NCI-H1417 (cell line): Measurements from ENCODE around the gene GRK2.

ENCODE experiments used
- DNase-seq, 3 experiments: peaks; one replicate each; lab custom pipeline; 2025; lab: John Stamatoyannopoulos, UW

Gene GRK2

DNA sequence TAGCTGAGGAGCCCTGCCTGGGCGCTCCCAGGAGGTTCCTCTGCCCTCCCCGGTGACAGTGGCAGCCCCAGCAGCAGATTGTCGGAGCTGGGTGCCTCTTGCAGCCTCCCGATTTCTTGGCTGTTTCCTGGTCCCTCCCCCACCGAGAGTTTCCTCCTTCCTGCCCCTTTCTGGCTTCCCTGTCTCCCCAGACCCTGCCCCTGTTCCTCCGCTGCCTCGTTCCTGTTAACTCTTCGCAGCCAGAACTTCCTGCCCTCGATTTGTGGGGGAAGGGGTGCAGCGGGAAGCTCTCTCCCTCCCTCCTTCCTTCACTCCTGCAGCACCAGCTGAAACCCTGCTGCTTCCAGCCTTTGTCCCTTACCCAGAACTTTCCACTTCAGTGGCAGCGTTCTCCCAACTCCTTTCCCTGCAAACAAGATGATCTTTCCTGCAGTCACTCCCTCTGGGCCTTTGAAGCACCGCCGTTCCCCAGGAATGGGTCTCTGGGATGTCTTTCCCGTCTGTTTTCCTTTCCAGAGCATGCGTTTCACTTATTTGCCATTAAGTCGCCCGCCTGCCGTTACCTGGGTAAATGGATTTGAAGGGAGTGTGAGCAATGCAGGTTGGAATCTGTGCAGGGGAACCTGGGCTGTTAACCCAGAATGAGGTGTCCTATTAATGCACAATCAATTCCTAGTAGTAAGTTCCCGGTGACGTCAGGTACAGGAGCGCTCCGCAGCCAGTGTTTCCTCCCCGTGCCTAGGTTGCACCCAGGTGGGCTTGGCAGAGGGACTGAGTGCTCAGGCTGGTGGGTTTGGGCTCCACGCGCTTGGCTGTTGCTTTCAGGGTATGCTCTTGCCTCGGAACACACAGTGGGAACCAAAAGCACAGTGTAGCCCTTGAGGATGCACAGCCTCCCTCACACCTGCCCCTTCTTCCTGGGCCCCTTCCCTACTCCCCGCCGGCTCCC lies 4.3 kb downstream of the GRK2 start:
- DNase-seq, result no peak

- DNase-seq, result no peak
Observed at GRCh38 chr11:67271205-67271540, 4.9 kb downstream of the GRK2 start.

GRCh38 chr11:67271541-67272284 lies 5.4 kb downstream of the GRK2 start:
- DNase-seq, result peak; percentile 17 to 57 (median 24)

DNA sequence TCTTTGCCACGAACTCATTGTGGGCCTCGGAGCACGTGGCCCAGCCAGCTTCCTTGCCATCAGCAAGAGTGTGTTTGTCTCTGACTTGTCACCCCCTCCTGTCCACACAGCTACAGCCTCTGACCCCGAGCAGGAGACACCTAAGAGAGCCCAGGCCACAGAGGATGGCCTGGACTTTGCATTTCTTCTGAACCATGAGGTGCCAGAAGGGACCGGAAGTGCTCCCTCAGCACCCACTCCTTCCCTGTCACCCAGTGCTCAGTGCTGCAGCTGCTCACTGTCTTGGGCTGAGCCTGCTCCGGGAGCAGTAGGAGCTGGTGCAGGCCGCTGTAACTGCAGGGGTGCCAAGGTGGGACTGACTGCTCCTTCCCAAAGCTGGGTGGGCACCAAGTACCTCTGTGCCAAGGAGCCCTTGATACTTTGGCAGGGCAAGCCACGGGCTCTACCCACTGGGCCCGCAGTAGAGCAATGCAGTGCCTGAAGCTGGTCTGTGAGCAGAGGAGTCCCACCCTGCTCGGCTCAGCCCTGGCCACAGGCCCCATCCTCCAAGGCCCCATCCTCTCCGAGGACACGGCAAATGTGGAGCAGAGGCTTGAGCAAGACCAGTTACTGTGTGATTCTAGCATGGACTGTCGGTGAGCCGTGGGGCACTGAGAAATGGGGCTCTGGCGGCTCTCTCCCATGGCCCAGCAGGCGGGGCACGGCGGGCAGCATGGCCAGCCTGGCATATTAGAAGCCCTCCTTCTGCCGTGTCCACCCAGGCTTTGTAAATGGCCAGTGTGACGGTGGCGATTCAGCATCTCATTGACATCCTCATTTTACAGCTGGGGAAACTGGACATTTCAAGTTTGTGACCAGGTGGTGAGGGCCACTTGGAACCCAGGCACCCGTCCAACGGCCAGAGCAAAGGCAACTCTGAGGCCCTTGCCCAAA lies 6.3 kb downstream of the GRK2 start:
- no peak for DNase-seq

DNA sequence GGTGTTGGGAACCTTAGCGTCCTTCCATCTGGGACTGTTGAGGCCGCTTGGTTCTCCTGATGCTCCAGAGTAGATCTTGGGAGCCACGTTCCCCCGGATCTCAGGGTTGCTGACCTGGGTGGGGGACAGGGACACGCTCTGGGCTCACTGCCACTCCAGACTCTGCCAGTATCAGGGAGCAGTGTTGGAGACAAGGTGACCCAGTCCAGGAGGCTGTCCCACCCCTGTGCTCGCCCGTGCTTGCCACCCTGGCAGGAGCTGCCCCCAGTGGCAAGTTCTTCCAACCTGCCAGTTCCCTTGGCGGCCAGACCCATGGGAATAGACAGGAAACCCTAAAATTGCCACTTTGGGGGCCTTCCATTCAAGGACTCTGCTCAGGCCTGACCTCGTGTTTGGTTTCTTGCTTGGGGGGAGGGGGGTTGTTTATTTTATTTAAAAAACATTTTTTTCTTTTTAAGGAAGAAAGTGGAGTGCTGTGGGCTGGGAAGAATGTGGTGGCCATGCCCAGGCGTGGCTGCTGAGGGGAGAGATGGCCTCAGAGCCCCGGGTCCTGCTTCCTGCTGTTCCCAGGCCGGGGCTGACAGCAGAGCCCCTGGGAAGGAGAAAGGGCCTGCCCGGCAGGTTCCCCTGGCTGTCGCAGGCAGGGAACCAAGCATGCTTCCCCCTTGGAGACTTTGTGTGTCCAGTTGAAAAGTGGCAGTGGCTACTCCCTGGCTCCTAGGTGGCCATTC lies 7.2 kb downstream of the GRK2 start:
- no peak for DNase-seq

DNA sequence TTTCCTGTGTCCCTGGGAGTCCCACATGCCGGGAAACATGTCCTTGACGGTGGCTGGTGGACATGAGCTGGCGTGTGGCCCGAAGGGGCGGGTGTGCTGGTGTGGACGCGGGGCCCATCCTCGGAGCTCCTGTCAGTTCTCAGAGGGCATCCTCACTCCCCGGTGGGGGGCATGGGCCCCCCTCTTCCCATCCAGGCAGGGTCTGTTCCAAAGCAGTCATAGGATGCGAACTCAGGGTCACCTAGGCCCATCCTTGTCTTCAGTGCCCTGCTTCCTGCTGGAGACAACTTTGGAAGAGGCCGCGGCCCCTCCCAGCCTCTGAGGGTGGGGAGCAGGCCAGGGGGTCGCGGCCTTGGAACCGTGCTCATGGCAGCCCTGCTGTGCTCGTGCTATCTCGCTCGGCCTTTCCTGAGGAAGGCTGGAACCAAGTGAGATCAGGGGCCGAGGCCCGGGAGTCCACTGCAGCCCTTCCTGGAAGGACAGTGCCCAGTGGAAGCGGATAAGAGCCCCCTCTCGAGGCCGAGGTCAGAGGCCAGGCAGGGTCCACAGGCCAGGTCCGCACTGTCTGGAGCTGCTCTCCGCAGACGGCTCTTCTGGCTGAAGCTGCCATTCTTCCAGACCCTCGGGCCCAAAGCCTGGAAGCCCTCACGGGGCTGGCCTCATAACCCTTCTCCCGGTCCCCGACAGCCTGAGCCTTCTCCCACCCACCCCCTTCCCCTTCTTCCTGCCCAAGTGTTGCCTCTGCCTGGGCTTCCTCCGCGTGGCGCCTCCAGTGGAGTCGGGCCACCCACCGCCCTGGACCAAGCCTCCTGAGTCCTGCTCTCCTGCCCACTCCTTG lies 8.7 kb downstream of the GRK2 start:
- no peak for DNase-seq

DNA sequence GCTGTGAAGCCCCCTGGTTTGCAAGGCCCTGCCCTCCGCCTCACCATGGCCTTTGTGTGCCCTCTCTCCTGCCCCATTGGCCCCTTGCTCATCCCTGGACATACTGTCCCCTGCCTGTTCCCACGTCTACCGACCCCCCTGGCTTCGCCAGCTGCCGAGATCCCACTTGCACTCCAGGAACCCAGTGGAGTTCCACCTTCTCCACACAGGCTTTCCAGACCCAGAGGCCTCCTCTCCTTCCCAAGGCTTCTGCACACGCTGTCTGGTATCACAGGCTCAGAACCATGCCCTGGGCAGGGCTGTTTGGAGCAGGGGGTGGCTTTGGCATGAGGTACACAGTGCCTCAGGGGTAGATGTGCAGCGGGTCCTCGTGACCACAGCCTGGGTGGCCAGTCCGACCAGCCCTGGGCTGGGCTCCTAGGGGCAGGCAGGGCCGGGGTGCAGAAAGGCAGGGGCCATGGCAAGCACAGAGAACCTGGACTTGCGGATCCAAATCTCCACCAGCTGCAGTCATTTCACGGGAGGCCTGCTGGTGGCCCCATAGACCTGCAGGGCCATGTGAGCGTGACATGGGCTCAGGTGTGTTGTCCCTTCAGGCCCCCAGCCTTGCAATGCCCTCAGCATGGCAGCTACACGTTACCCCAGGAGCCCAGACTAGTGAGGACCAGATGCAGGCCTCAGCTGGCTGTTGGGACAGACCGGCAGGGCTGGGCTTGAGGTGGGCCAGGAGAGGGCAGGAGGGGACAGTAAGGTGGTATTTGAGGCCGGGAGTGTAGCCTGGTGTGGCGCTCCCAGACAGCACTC lies 9.5 kb downstream of the GRK2 start:
- DNase-seq, result no peak

- no peak for DNase-seq
Observed at GRCh38 chr11:67276781-67277230, 10.5 kb downstream of the GRK2 start.

- peak; percentile 17 to 59 (median 23) for DNase-seq
Observed at GRCh38 chr11:67277231-67277961, 11.1 kb downstream of the GRK2 start.

DNA sequence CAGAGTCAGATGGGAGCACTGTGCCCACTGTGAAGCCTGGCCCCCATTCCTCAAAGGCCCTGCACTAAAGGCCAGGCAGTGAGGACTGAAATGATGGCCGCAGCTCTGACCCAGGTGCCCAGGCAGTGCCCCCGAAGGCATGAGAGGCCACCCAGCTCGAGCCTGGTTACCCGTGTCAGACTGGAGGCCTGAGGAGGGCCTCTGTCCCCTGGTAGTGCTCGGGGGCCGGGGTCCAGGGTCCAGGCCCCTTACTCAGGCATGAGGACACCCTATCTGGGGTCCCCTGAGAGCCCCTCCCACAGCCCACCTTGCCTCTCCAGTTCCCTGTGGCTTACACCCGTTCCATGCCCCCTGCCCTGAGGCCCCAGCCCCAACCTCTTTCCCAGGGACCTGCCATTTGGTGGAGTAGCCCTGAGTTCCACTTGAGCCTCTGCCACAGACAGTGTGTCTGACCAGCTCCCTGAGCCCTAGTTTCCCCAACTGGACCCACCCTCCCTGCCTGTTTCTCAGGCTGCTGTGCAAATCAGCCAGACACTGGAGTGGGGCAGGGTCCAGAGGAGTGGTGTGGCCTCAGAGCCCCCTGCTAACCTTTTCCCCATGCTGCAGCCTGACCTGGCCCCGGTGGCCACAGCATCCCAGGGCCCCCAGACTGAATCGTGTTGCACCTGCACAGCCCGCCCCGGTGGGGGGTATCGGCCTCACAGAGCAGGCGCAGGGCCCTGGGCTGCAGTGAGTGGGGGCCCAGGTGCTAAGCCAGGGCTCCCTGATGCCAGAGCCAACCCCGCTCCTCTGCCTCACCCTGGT lies 12.1 kb downstream of the GRK2 start:
- no peak for DNase-seq

GRCh38 chr11:67278939-67279588 lies 12.8 kb downstream of the GRK2 start:
- no peak for DNase-seq

- DNase-seq, result no peak
Observed at GRCh38 chr11:67279589-67280340, 13.5 kb downstream of the GRK2 start.

- DNase-seq, result no peak
Observed at GRCh38 chr11:67280341-67280787, 14.1 kb downstream of the GRK2 start.

GRCh38 chr11:67280788-67281551 lies 14.7 kb downstream of the GRK2 start:
- DNase-seq, result no peak

GRCh38 chr11:67281552-67282150 lies 15.4 kb downstream of the GRK2 start:
- no peak for DNase-seq
